Activated CD4-positive, alpha-beta memory T cell treated with anti-CD3 and anti-CD28 coated beads, Interleukin-2, amount 10 ng/mL, durations not matched to agents 7 days and 5 days (primary cell): Measurements from ENCODE around the gene AKT1S1. TPM values are rescaled to one million over a fixed set of nuclear protein-coding genes. Genes with fewer than 3 reads are reported as not detected.

Experiments used
- CTCF ChIA-PET: fragments of 350-600 bp; sonication (Branson Sonifier 250); formaldehyde crosslinking; loops from one replicate; lab custom pipeline; 2021; ENCODE audit warnings: antibody characterized with exemption, inconsistent platforms; lab: Charles Lee
- POLR2A ChIA-PET: fragments of 350-600 bp; sonication (Branson Sonifier 250); formaldehyde crosslinking; loops from one replicate; lab custom pipeline; 2021; ENCODE audit warnings: antibody characterized with exemption; lab: Charles Lee
- DNase-seq: peaks from one replicate; pipeline ENCODE4 v3.0.0-alpha.2; 2020
- H3K27ac Mint-ChIP-seq: one replicate; pipeline ENCODE4 v1.8.0; 2021; ENCODE audit warnings: mild to moderate bottlenecking, mixed read lengths
- H3K27me3 Mint-ChIP-seq: one replicate; pipeline ENCODE4 v1.8.0; 2021; ENCODE audit warnings: mixed read lengths
- H3K36me3 Mint-ChIP-seq: one replicate; pipeline ENCODE4 v1.8.0; 2021; ENCODE audit warnings: low read depth, mixed read lengths
- H3K4me1 Mint-ChIP-seq: one replicate; pipeline ENCODE4 v1.8.0; 2021; ENCODE audit warnings: mixed read lengths
- H3K4me3 Mint-ChIP-seq: one replicate; pipeline ENCODE4 v1.8.0; 2021; ENCODE audit warnings: mild to moderate bottlenecking, mixed read lengths
- H3K9me3 Mint-ChIP-seq: one replicate; pipeline ENCODE4 v1.8.0; 2021; ENCODE audit warnings: mixed read lengths
- total RNA-seq, 2 experiments: library from RNA; stranded (reverse); gene quantifications; one replicate each; pipeline ENCODE4 v1.2.3, GENCODE V29; 2021

Gene AKT1S1
- total RNA-seq, 2 experiments from 2014 or later, result 20.2 to 23.0 TPM

DNA sequence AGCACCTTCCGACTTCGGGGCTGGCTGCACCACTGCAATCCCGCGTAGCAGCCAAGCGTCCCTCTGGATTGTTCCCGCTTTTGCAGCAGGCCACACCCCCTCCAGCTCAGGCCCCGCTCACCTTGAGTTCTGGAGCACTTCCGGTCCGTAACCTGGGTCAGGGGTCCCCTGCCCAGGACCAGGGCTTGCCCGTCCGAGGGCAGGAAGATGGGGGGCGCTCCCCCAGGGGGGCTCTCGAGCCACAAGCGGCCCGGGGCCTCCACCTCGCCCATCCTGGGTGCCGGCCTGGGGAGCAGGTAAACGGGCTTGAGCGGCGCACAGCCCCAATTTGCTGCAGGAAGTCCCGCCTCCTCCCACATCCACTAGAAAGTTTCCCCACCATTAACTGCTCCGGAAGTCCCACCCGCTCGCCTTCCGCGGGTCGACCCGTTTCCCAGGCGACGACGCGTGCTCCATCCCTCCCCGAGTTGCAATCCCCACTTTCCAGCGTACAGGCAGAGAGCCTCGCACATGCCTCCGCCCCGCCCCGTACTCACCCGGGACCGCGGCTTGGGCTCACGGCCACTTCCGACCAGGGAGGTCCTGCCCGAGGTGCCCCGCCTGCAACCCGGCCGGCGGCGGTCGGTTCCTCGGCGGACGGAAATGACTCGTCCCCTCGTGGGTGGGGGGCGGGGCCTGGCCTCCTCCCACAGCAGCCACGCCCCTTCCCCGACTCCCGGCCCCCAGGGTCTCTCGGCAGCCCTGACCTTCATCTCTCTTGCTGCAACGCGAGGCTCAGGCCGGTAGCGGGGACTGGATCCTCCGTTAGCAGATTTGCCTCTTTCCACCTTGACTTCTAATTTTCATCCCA, 10.0 kb downstream of the AKT1S1 start, which contains the start of gene PNKP:
Gene PNKP, minus strand, starts transcription at position 644 of the 850 bp plus-strand sequence. Its CDS starts 372 bp downstream, at position 272.
- DNase-seq, result peak; percentile 93
- no peaks in the 10 kb centered on the region for H3K9me3 Mint-ChIP-seq
- POLR2A ChIA-PET, result interaction anchor here (0.6 to 4.9 kb wide), 11 partner anchors 9 to 332 kb away, joined by 3 to 48 read pairs (median 5); partner anchors contain the start of genes AKT1S1, ATF5, FUZ and NUP62
- CTCF ChIA-PET, result interaction anchor here (0.5 to 1.0 kb wide), 5 partner anchors 10 to 387 kb away, joined by 3 to 5 read pairs (median 3); partner anchors contain the start of genes AKT1S1, PTOV1 and TBC1D17
- H3K4me1 Mint-ChIP-seq, result peaks cover 51% of the 10 kb centered on the region
- H3K36me3 Mint-ChIP-seq, result peaks cover 43% of the 10 kb centered on the region
- H3K27me3 Mint-ChIP-seq, result no peaks in the 10 kb centered on the region
- H3K27ac Mint-ChIP-seq, result no peak within 1 kb of the TSS
- peak within 1 kb of the TSS; percentile 100 for H3K4me3 Mint-ChIP-seq

DNA sequence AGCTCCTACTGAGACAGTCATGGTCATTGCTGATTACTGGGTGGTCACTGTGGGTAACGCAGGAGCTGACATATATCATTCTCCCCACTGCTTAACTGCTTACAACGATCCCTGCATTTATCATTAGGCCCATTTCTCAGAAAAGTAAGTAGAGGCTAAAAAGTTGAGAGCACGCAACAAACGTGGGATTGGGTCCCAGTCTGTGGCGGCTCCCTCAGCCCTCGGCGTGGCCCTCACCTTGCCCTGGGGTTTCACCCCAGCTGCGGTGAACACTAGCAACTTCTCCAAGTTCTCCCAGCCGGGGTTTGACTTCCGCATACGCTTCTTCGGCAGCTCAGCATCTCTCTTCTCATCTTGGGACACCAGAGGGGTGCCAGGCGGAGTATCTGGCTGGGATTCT, 12.3 kb downstream of the AKT1S1 start:
- POLR2A ChIA-PET, result interaction anchor here (1.1 to 3.4 kb wide), 5 partner anchors 10 to 99 kb away, joined by 3 to 18 read pairs (median 7); partner anchors contain the start of genes AKT1S1, FUZ, PTOV1 and TBC1D17
- H3K4me3 Mint-ChIP-seq, result no peak overlapping the region
- H3K27ac Mint-ChIP-seq, result no peak overlapping the region

GRCh38 chr19:49863935-49864320, 13.2 kb downstream of the AKT1S1 start:
- H3K9me3 Mint-ChIP-seq, result no peaks in the 10 kb centered on the region
- DNase-seq, result no peak
- H3K36me3 Mint-ChIP-seq, result peaks cover 53% of the 10 kb centered on the region
- CTCF ChIA-PET, result no interaction called here
- H3K27me3 Mint-ChIP-seq, result no peaks in the 10 kb centered on the region
- POLR2A ChIA-PET, result interaction anchor here (0.6 to 3.4 kb wide), 4 partner anchors 10 to 89 kb away, joined by 3 to 18 read pairs (median 6); partner anchors contain the start of genes AKT1S1, PTOV1 and TBC1D17
- no peak overlapping the region for H3K27ac Mint-ChIP-seq
- peaks cover 31% of the 10 kb centered on the region for H3K4me1 Mint-ChIP-seq
- no peak overlapping the region for H3K4me3 Mint-ChIP-seq

More for the DNA sequence above, 12.3 kb downstream of the AKT1S1 start:
- H3K27me3 Mint-ChIP-seq, result no peaks in the 10 kb centered on the region
- CTCF ChIA-PET, result interaction anchor here (0.7 to 1.3 kb wide), 3 partner anchors 14 to 1076 kb away, joined by 3 to 4 read pairs (median 3); partner anchors contain the start of gene PTOV1
- H3K36me3 Mint-ChIP-seq, result peaks cover 50% of the 10 kb centered on the region
- DNase-seq, result no peak
- no peaks in the 10 kb centered on the region for H3K9me3 Mint-ChIP-seq
- peaks cover 31% of the 10 kb centered on the region for H3K4me1 Mint-ChIP-seq

- no peak for DNase-seq
- ChIA-PET CTCF (no interaction called here), POLR2A (interaction anchor here (0.6 to 1.7 kb wide), 3 partner anchors 10 to 89 kb away, joined by 3 to 8 read pairs (median 3); partner anchors contain the start of gene PTOV1)
- Mint-ChIP-seq H3K27me3 (no peaks in the 10 kb centered on the region), H3K9me3 (no peaks in the 10 kb centered on the region), H3K4me1 (peaks cover 31% of the 10 kb centered on the region), H3K36me3 (peaks cover 56% of the 10 kb centered on the region), H3K27ac (no peak overlapping the region), H3K4me3 (no peak overlapping the region)
Observed at GRCh38 chr19:49863254-49863934, 13.8 kb downstream of the AKT1S1 start.

DNA sequence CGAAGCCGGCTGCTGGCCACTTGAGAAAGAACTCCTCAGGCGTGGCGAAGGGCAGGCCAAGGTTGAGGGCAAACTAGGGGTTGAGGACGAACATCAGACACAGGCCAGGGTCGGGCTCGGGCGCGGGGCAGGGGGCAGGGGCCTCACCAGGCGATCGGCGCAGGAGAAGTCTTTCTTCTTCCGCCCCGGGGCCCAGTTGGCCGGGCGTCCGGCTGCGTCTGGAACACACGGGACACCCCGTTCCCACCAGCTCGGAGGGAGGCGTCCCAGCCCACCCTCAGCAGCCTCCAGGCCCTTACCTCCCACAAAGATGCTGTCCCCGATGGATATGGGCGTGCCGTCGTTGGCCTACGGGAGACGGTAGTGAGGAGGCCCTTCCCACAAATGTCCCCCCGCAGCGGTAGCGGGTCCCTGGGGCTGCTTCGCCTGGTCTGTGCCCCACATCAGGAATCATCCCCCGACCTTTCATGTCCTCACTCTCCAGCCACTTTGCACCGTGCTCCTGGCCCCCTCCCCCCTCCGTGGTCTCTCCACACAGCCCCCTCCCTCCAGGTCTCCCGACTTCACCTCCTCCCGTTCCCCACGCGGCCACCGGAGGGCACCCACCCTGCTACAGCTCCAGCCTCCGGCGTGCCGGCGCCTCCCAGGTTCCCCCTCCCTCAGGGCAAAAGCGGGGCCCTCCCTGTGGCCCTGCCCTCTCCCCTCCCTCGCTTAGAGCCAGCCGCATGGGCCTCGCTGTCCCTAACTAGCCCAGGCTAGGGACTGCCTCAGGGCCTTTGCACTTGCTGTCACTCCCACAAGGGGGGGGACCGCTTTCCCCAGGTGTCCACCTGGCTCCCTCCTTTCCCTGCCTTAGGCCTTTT, 14.5 kb downstream of the AKT1S1 start:
- POLR2A ChIA-PET, result no interaction called here
- no peaks in the 10 kb centered on the region for H3K9me3 Mint-ChIP-seq
- CTCF ChIA-PET, result no interaction called here
- no peak for DNase-seq
- no peaks in the 10 kb centered on the region for H3K27me3 Mint-ChIP-seq
- no peak overlapping the region for H3K4me3 Mint-ChIP-seq
- H3K4me1 Mint-ChIP-seq, result peaks cover 31% of the 10 kb centered on the region
- no peak overlapping the region for H3K27ac Mint-ChIP-seq
- H3K36me3 Mint-ChIP-seq, result peaks cover 56% of the 10 kb centered on the region

GRCh38 chr19:49861541-49862378, 15.4 kb downstream of the AKT1S1 start:
- peaks cover 52% of the 10 kb centered on the region for H3K36me3 Mint-ChIP-seq
- DNase-seq, result no peak

GRCh38 chr19:49861107-49861506, 16.0 kb downstream of the AKT1S1 start:
- Mint-ChIP-seq H3K27me3 (no peaks in the 10 kb centered on the region), H3K36me3 (peaks cover 46% of the 10 kb centered on the region), H3K9me3 (no peaks in the 10 kb centered on the region), H3K4me1 (peaks cover 24% of the 10 kb centered on the region), H3K27ac (no peak overlapping the region), H3K4me3 (no peak overlapping the region)
- ChIA-PET CTCF (no interaction called here), POLR2A (interaction anchor here (0.6 to 1.2 kb wide), 3 partner anchors 10 to 40 kb away, joined by 3 to 4 read pairs (median 3); partner anchors contain the start of genes IL4I1 and PTOV1)
- no peak for DNase-seq

More at GRCh38 chr19:49861541-49862378, 15.4 kb downstream of the AKT1S1 start:
- no peak overlapping the region for H3K4me3 Mint-ChIP-seq
- ChIA-PET CTCF (no interaction called here), POLR2A (interaction anchor here (0.6 to 1.0 kb wide), 2 partner anchors 35 to 41 kb away, joined by 3 to 4 read pairs; partner anchors contain the start of gene IL4I1)
- H3K27me3 Mint-ChIP-seq, result no peaks in the 10 kb centered on the region
- H3K4me1 Mint-ChIP-seq, result peaks cover 30% of the 10 kb centered on the region
- no peaks in the 10 kb centered on the region for H3K9me3 Mint-ChIP-seq
- no peak overlapping the region for H3K27ac Mint-ChIP-seq

DNA sequence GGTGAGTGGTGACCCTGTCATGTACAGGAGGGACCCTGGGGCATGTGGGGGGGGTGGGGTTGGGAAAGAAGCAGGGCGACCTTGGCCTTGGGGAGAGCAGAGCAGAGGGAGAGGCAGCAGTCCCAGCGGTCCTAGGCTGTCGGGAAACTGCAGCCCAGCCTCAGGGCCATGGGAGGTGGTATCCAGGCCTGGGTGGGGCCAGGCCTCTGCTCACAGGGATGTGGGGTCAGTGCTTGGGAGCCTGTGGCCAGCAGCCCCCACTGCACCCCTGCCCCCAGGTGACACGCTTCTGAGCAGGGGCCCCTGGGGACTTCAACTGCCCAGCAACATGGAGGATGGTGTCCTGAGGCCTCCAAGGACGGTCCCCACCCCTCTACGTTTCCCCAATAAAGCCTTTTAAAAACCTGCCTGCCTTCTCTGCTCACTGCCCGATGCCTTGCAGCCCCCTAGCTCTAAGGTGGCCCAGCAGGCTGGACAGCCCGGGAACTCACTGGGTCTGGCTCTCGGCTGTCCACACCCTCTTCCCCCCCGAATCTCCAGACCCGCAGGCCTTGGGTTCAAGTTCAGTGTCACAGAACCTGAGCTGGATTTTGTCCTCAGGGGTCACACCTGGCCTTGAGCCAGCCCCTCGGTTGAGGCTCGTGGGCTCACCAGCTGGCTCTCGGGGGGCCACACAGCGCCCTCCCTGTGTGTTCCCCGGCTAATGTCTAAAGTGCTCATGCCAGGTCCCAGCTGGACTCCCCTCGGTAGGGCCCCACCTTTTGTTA, 16.6 kb downstream of the AKT1S1 start:
- DNase-seq, result no peak
- Mint-ChIP-seq H3K27ac (no peak overlapping the region), H3K9me3 (no peaks in the 10 kb centered on the region), H3K4me3 (no peak overlapping the region), H3K4me1 (peaks cover 18% of the 10 kb centered on the region), H3K36me3 (peaks cover 42% of the 10 kb centered on the region), H3K27me3 (no peaks in the 10 kb centered on the region)
- CTCF ChIA-PET, result no interaction called here
- POLR2A ChIA-PET, result interaction anchor here (1.0 to 1.2 kb wide), 2 partner anchors 10 to 37 kb away, joined by 3 to 4 read pairs; partner anchors contain the start of genes IL4I1 and PTOV1

DNA sequence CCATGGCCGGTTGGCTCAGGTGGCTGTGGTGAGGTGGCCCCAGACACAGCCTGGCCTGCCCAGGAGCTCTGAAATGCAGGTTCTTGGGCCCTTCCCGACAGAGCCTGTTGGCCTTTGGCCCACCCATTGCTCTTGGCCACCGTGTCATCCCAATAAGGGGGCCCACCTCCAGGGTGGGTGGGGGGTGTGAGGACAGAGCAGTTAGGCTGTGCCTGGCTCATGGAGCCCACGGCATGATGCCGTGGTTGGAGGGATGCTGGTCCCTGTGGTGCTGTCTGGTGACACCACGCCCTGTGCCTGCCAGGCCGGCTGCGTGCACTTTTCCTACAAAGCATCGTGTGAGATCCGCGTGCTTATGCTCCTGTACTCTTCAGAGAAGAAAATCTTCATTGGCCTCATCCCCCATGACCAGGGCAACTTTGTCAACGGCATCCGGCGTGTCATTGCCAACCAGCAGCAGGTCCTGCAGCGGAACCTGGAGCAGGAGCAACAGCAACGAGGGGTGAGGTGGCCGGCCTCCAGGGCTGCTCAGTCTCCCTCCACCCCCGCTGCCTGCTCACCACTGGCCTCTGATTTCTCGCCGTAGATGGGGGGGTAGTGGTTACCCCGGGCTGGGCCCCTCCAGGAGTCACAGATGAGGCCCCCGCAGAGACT, 17.3 kb downstream of the AKT1S1 start:
- ChIA-PET CTCF (no interaction called here), POLR2A (interaction anchor here (1.2 to 1.4 kb wide), 2 partner anchors 9 to 42 kb away, joined by 3 to 4 read pairs; partner anchors contain the start of genes MED25 and PTOV1)
- DNase-seq, result no peak
- Mint-ChIP-seq H3K36me3 (peaks cover 37% of the 10 kb centered on the region), H3K27me3 (no peaks in the 10 kb centered on the region), H3K4me3 (no peak overlapping the region), H3K4me1 (peaks cover 11% of the 10 kb centered on the region), H3K9me3 (no peaks in the 10 kb centered on the region), H3K27ac (no peak overlapping the region)
